Glomerular visceral epithelial cell (primary cell): ENCODE measurements around the gene DAZAP2.

ENCODE experiments used
- DNase-seq: peaks from one replicate; pipeline ENCODE4 v3.0.0-alpha.2; 2016; ENCODE audit errors: extremely low spot score

DAZAP2 gene

GRCh38 chr12:51238510-51239334 is at the start of gene DAZAP2:
Gene DAZAP2, plus strand, starts transcription at chr12:51238826. Its CDS starts 82 bp downstream, at chr12:51238908.
- peak; percentile 95 for DNase-seq

GRCh38 chr12:51189790-51190355 is 48.8 kb upstream of the DAZAP2 start:
- no peak for DNase-seq

DNA sequence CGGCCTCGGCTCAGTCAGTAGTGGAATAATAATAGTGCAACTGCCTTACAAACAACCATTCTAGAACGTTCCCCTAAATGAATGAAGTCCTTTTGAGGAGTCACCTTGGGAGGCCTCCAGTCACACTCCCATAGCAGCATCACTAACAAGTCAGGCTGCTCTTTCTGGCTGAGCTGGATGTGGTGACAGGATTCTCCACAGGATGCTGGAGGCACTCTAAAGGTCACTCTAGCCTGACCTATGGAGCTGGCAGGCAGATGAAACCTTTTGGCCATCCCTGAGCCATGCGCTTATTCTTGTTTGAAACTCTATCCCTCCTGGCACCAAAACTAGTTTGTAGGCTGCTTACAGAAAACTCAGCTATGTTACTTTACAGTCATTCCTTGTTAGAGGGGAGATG is 47.8 kb upstream of the DAZAP2 start:
- no peak for DNase-seq

- DNase-seq = no peak
Measured at GRCh38 chr12:51191516-51192283, 46.9 kb upstream of the DAZAP2 start.

DNA sequence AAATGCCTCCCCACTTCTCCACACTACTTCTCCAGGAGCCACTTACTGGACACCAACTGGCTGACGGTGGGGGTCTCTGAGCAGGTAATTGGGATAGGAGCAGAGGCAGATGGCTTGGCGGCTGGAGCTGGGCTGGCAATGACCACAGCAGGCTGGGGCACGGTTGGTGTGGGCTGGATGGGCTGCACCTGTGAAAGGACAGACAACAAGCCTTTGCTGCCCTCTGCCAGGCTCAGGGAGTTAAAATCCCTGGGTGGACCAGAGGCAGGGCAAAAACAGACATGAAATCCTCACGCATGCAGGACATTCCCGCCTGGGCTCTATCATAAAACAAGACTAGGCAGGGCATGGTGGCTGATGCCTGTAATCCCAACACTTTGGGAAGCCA is 46.3 kb upstream of the DAZAP2 start:
- no peak for DNase-seq

DNA sequence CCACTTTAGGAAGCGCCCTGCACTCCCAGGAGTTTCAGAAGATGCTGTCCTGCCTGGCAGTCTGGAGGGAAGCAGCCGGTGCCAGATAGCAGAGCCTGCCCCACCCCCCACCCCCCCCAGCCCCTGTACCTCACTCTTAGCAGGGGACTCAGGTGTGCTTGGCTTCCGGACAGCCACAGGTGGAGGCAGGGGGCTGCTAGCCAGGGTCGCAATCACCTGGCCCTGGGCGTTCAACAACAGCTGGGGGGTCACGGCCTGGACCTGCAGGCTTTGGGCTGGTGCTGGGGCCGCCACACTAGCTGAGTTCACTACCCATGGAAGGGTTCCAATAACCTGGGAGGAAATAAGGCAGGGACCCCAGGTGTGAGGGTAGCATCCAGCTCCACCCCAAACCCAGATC is 42.8 kb upstream of the DAZAP2 start:
- DNase-seq = no peak

DNA sequence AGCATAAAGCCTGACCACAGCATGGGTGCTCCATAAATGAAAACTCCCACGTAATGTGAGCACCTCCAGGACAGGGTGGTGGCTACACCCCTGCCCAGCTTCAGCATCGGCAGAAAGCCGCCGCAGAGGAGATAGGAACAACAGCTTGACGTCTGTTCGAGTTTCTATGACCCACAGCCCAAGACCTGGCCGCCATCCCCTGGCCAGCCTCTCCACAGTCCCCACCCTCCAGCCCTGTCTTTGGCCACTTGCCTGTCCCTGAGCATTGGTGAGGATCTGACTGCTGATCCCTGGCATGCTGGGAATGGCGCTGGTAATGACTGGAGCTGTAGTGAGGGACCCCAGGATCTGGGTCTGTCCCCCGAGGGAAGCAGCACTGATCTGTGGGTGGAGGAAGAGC is 42.1 kb upstream of the DAZAP2 start:
- no peak for DNase-seq

- DNase-seq = no peak
Measured at GRCh38 chr12:51197736-51198567, 40.7 kb upstream of the DAZAP2 start.

DNA sequence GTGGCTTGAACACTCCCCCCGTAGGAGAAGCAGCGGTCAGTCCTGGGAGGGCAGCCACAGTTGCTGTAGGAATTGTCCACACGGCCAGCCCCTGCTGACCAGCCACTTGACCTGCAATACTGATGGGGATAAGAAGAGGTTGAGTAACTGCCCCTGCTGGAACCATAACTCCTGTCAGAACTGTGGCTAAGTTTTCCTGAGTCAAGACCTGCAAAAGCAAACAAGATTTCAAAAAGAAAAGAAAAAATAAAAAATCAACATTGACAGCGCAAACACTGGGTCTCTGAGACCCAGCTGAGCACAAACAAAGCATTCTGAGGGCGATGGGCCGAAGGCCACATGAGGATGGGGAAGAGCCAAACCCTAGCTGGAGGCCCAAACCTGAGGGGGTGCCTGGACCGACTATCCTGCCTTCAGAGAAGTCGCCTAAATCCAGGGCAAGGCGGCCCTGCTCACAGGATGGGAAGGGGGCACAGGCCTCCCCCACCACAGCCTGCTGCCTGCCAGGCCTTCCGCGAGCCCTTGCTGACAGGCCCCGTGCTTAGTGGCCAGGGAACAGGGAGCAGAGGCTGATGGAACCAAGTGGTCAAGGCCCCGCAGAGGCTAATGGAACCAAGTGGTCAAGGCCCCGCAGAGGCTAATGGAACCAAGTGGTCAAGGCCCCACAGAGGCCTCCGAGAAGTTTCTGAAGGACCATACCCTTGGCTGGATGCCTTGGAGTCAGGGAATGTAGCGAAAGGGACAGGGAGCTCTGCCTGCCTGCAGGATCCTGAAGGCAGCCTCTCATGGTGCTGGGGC is 39.9 kb upstream of the DAZAP2 start:
- DNase-seq = no peak

GRCh38 chr12:51199366-51199945 is 39.2 kb upstream of the DAZAP2 start:
- DNase-seq = no peak

DNA sequence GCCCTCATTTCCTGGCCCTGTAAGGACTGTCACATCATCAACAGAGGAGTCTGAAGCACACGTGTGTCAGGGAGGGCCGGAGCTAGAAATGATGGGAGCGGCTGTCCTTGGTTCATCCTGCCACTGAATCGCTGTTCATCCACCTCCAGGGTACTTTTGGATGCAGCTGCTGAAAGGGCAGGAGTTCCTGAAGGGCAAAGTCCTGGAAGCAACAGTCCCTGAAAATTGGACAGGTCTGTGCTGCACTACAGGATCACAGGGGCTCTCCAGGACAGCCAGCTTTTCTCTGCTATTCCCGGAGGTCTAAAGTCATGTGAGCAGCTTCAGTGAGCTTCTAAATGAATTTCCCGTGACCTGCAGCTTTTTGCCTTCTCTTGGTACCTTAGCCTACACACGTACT is 38.5 kb upstream of the DAZAP2 start:
- DNase-seq = no peak

DNA sequence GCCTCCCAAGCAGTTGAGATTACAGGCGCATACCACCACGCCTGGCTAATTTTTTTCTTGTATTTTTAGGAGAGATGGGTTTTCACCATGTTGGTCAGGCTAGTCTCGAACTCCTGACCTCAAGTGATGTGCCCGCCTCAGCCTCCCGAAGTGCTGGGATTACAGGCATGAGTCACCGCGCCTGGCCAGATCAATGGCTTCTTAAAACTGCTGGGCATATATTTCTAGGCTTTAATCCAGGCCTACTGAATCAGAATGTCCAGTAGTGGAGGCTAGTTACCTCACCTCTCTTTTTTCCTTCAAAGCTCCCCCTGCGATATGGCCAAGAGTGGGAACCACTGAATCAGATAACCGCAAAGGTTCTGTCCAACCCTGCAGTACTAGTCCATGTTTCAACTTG is 37.8 kb upstream of the DAZAP2 start:
- peak; percentile 25 for DNase-seq

DNA sequence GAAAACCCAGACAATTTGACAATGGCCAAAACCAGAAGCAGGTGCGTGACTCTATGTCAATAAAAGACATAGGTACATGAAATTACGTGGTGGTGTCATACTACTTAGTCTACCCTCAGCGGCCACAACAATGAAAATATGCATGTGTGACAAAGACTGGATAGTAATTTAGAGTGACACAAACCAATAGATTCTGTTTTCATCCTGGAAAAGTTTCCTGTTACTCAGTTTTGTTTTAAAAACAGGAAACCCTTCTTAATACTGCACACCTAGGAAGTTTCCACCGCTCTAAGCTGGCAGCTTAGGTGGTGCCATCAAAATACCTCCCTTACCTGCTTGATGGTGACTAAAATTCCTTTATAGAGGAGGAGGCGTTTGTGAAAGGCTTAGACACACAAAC is 35.9 kb upstream of the DAZAP2 start:
- DNase-seq = no peak

GRCh38 chr12:51205350-51205749 is 33.3 kb upstream of the DAZAP2 start:
- no peak for DNase-seq

- DNase-seq = no peak
Measured at GRCh38 chr12:51208016-51208660, 30.5 kb upstream of the DAZAP2 start.

- no peak for DNase-seq
Measured at GRCh38 chr12:51209259-51209658, 29.4 kb upstream of the DAZAP2 start.

- DNase-seq = no peak
Measured at GRCh38 chr12:51210690-51211395, 27.8 kb upstream of the DAZAP2 start.

GRCh38 chr12:51214895-51215294 is 23.7 kb upstream of the DAZAP2 start:
- no peak for DNase-seq

GRCh38 chr12:51216642-51217041 is 22.0 kb upstream of the DAZAP2 start:
- no peak for DNase-seq
